HG03060 (cell line): ENCODE data around the gene CACFD1.

Experiments
- ATAC-seq: cut with Tn5 transposase; IDR thresholded peaks from one replicate; pipeline ENCODE4 v1.9.1; 2021; ENCODE audit warnings: low read depth, moderate number of reproducible peaks; ENCODE audit not compliant: unreplicated experiment

Gene CACFD1

GRCh38 chr9:133461975-133462374 lies 2.2 kb downstream of the CACFD1 start:
- no peak for ATAC-seq

- ATAC-seq = no peak
These were observed 3.6 kb downstream of the CACFD1 start for GRCh38 chr9:133463234-133463863.

- ATAC-seq = no peak
These were observed 4.3 kb downstream of the CACFD1 start for GRCh38 chr9:133463864-133464615.

GRCh38 chr9:133464638-133465037 lies 4.9 kb downstream of the CACFD1 start:
- ATAC-seq = no peak

- no peak for ATAC-seq
These were observed 6.2 kb downstream of the CACFD1 start for GRCh38 chr9:133465984-133466383.

GRCh38 chr9:133467101-133467500 lies 7.3 kb downstream of the CACFD1 start:
- no peak for ATAC-seq

- no peak for ATAC-seq
These were observed 8.6 kb downstream of the CACFD1 start for GRCh38 chr9:133468374-133468773.

- no peak for ATAC-seq
These were observed 9.1 kb downstream of the CACFD1 start for GRCh38 chr9:133468777-133469421.

- ATAC-seq = no peak
These were observed 10.7 kb downstream of the CACFD1 start for GRCh38 chr9:133470427-133470924.

- ATAC-seq = no peak
These were observed 11.2 kb downstream of the CACFD1 start for GRCh38 chr9:133470988-133471387.

GRCh38 chr9:133471551-133472276 lies 11.9 kb downstream of the CACFD1 start:
- no peak for ATAC-seq

GRCh38 chr9:133472277-133472645 lies 12.5 kb downstream of the CACFD1 start:
- ATAC-seq = no peak

- ATAC-seq = no peak
These were observed 13.1 kb downstream of the CACFD1 start for GRCh38 chr9:133472753-133473378.

- ATAC-seq = no peak
These were observed 14.0 kb downstream of the CACFD1 start for GRCh38 chr9:133473743-133474142.

GRCh38 chr9:133474215-133474614 lies 14.4 kb downstream of the CACFD1 start:
- ATAC-seq = no peak

- ATAC-seq = no peak
These were observed 15.1 kb downstream of the CACFD1 start for GRCh38 chr9:133474853-133475252.

- ATAC-seq = no peak
These were observed 15.7 kb downstream of the CACFD1 start for GRCh38 chr9:133475292-133476012.

GRCh38 chr9:133476036-133476931 lies 16.5 kb downstream of the CACFD1 start:
- ATAC-seq = no peak

- ATAC-seq = no peak
These were observed 17.2 kb downstream of the CACFD1 start for GRCh38 chr9:133476941-133477340.
